Activated CD4-positive, alpha-beta T cell treated with anti-CD3 and anti-CD28 coated beads for 1 hour (primary cell): ENCODE data around the gene ERICH2.

Experiments
- DNase-seq: peaks from one replicate; pipeline ENCODE4 v3.0.0-alpha.2; 2020

ERICH2 gene

GRCh38 chr2:170764880-170765261, 5.3 kb upstream of the ERICH2 start:
- no peak for DNase-seq

GRCh38 chr2:170766693-170767092, 3.5 kb upstream of the ERICH2 start:
- no peak for DNase-seq

GRCh38 chr2:170770606-170771420, 635 bp downstream of the ERICH2 start:
- peak; percentile 42 for DNase-seq

DNA sequence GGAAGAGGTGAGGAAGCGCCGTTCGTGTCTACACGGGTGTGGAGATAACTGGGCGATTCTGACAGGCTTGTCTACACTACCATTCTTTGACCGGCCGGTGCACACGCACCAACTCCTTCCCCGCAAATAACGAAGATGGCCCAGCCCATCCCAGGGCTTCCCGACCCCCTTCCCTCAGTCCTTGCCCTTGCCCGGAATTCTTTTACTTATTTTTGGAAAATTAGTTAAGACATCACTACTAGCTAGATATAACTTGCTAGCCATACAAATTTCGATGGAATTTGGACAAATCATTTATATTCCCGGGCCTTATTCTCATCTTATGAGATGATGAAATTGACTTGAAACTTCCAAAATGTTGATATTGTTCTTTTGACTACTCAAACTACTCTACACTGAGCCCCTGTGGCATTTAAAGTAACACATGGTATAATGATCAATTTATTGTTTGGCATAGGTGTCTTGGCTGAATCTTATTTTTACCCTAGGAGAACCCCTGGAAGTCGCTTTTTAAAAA, 1.3 kb downstream of the ERICH2 start:
- no peak for DNase-seq

DNA sequence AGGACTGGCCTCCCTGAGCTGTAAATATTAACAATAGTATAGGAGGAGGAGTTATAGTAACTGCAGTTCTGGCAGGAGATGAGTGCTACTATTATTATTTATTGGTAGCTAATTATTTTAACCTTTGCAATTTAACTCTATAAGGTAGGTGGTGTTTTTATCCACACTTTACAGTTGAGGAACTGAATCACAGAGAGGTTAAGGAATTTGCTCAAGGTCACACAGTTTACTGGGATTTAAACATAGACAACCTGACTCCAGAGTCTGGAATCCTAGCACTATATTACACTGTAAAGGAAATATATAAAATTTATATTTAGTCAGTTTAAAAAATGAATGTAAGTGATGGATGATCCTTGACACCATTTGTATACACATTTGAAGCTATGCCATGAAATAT, 2.1 kb downstream of the ERICH2 start:
- DNase-seq = no peak

GRCh38 chr2:170774074-170774473, 3.9 kb downstream of the ERICH2 start:
- no peak for DNase-seq

DNA sequence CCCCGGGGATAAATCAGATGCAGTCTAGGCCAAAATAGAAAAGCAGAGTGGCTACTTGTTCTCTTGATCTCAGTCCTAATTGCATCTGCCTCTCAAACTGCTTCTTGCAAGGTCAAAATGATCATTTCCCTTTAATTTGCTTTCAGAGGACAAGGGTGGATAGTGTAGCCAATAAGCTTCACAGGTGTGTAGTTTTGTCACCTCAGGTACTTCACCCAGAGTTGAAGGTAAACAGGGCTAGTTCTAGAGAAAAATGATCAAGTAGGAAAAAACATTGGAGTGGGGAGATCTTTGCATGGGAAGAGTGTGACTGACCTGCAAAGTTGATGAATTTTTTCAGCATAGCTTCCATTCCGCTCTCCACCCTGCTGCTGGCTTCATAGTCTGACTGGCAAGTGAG, 8.7 kb downstream of the ERICH2 start:
- no peak for DNase-seq

- DNase-seq = no peak
Measured at GRCh38 chr2:170779304-170779703, 9.1 kb downstream of the ERICH2 start.

GRCh38 chr2:170782673-170783072, 12.5 kb downstream of the ERICH2 start:
- no peak for DNase-seq

- DNase-seq = no peak
Measured at GRCh38 chr2:170783549-170783948, 13.4 kb downstream of the ERICH2 start.

DNA sequence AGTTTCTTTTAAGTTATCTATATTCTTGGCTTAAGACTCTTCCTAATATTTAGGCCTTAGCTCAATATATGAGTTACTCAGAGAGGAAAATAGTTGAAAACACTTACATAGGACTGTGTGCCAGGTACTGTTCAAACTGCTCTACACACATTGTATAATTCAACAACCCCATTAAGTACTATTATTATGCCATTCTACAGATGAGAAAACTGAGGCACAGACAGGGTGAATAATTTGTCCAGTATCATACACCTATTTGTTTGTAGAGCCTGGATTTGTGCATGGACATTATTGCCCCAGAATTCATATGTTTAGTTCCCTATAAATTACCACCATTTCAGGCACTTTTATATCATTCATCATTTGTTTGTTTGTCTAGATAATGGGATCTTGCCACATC, 28.8 kb downstream of the ERICH2 start:
- DNase-seq = no peak

GRCh38 chr2:170806548-170806947, 36.4 kb downstream of the ERICH2 start:
- no peak for DNase-seq

GRCh38 chr2:170812710-170813600, 42.8 kb downstream of the ERICH2 start:
- no peak for DNase-seq

DNA sequence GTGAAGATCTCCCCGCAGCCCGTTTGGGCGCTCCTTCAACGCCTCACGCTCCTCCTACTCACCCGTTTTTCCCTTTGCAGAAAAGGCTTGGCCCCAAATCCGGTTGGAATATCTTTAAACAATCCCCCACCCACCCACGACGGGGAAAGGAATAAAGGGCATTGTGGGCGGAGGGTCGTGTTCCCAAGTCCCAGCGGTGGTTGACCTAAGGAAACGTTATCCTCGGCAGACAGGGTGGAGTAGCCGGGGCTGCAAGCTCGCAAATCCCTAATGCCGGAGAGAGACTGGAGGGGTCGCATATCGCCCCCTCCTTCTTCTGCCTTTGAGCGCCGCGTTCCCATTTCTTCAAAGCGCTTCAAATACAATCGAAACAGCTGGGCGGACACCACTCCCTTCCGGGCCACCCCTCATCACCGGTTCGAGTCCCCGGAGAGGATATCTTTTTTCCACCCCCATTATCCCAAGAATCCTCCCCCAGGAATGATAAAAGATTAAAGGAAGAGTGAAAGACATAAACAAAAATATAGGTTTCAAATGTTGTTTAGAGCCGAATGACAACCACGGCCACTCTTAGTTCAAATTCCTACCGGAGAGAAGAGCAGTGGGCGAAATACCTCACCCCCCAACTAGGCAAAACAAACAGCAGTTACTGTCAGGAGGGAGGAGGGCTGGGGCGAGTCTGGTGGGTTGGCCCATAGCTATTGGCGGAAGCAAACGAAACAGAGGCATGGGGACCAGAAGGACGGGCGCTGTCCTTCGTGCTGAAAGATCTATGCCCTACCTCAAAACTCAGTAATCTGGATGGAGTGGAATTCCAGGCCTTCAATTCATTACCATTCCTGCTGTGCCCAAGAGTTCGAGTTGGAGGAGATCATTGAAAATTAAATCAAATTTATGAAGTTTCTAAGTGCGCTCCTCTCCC, 43.7 kb downstream of the ERICH2 start:
- no peak for DNase-seq

- DNase-seq = no peak
Measured at GRCh38 chr2:170814533-170815230, 44.5 kb downstream of the ERICH2 start.

- no peak for DNase-seq
Measured at GRCh38 chr2:170815311-170815710, 45.1 kb downstream of the ERICH2 start.

DNA sequence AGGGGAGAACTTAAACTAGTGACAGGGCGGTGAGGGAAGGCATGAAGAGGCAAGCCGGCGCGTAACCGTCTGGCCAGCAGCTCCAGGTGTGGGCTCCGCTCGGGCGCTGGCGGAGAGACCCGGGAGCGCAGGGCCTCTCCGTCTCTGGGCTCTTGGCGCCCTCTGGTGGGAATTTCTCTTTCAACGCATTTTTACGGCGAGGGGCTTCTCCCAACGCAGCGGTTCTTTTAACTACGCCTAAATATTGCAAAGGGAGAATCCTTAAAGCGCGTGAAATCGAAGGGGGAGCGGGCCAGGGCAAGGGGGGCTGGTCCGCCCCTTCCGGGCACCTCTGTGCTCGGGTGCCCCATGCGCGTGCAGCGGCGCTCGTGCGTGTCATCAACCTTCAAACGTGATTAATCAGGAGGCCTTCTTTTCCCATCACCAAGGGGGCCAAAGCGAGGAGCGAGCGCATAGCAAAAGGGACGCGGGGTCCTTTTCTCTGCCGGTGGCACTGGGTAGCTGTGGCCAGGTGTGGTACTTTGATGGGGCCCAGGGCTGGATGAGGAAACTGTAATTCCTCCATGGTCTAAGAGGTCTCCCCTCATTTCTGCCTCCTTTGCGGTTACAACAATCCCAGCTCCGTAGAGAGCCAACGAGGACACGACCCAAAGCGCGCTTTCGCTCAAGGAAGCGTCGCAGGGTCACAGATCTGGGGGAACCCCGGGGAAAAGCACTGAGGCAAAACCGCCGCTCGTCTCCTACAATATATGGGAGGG, 45.7 kb downstream of the ERICH2 start:
- DNase-seq = peak; percentile 43

- no peak for DNase-seq
Measured at GRCh38 chr2:170816504-170817092, 46.4 kb downstream of the ERICH2 start, which contains the start of gene GAD1. Gene GAD1, plus strand, starts transcription at chr2:170816887. Its CDS starts 1,705 bp downstream, at chr2:170818592.

DNA sequence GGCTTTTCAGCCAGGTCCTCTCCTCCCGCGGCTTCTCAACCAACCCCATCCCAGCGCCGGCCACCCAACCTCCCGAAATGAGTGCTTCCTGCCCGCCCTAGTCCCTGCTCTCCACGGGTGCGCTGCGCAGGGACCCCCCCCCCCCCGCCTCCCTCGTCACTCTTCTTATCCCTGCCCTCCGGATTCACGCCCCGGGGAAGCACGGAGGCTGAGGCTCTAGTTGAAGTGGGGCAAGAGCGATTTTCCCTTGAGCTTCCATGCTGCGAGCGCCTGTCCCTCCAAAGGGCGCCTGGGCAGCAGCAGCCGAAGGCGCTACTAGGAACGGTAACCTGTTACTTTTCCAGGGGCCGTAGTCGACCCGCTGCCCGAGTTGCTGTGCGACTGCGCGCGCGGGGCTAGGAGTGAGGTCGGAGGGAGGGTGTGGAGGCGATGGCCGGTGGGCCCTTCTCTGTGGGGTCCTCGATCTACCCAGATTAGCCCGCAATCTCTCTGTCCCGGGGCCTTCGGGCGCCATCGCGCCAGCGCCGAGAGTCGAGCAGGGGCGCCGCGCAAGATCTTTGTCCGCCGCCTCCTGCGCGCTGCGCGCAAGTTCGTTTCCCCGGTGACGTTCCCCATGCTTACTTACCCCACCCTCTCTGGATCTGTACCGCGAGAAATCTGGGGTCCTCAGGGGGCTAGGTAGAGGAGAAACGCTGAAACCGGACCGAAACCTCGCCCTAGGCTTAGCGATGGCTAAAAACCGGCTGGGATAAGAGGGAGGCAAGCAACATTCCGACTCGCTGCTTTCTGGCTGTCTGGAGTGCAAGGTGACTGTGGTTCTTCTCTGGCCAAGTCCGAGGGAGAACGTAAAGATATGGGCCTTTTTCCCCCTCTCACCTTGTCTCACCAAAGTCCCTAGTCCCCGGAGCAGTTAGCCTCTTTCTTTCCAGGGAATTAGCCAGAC, 47.2 kb downstream of the ERICH2 start:
- no peak for DNase-seq
